Measurements from ENCODE around the gene GAREM1. TPM values are rescaled to one million over a fixed set of nuclear protein-coding genes. Genes with fewer than 3 reads are reported as not detected.

The GAREM1 gene
- total and polyA plus RNA-seq, 9 of the 15 experiments (the other 6 are each of a cell fraction or from before 2014, with no cell fraction given) = 0.03 to 0.33 (median 0.07) TPM; not detected in 1

- no peak for TF ChIP-seq ZNF121 (CRISPR knock-in tag; conservative IDR thresholded peaks at IDR 0.05)
- TF ChIP-seq GTF3C2 (IDR thresholded peaks at IDR 0.05; ENCODE audit: borderline replicate concordance, extremely low read depth, insufficient read length) = no peak
- no peak for TF ChIP-seq HNRNPUL1 (IDR thresholded peaks at IDR 0.05; ENCODE audit: low read length)
These were observed 171.2 kb downstream of the GAREM1 start (continued) for GRCh38 chr18:32299484-32299883.

- no peak overlapping the region for H3K4me3 ChIP-seq
- DNase-seq (ENCODE audit: extremely low read depth in 1 of 4, low spot score in 3 of 4) (no peak), FAIRE-seq (no peak), ATAC-seq (no peak)
- H3K4me2 ChIP-seq (ENCODE audit: insufficient read depth, low read length) = no peak overlapping the region
- no peaks in the 10 kb centered on the region for H4K20me1 ChIP-seq (replicated peaks; ENCODE audit: control insufficient read depth, insufficient read depth, low read length)
- no peaks in the 10 kb centered on the region for H3K27me3 ChIP-seq (ENCODE audit: control insufficient read depth in 2 of 2, insufficient read depth in 2 of 2, low read length in 2 of 2)
- no peaks in the 10 kb centered on the region for H3K79me2 ChIP-seq (ENCODE audit: control insufficient read depth, insufficient read depth, low read length)
- ChIA-PET CTCF (ENCODE audit: low intra/inter-chr PET ratio) (no interaction called here), POLR2A (no interaction called here)
- in situ Hi-C loops (cut with MboI) (no loop called here), intact Hi-C loops (cut with micrococcal nuclease) (no loop called here)
- H3K9me3 ChIP-seq (replicated peaks; ENCODE audit: control insufficient read depth, insufficient read depth, low read depth, low read length) = no peaks in the 10 kb centered on the region
- no peak for TF ChIP-seq GABPA (tag; conservative IDR thresholded peaks at IDR 0.05; ENCODE audit: low read depth)
- no peak for TF ChIP-seq XRCC4 (IDR thresholded peaks at IDR 0.05; ENCODE audit: extremely low read depth, insufficient read depth, insufficient read length)
- no peak for TF ChIP-seq CXXC5 (CRISPR knock-in tag; IDR thresholded peaks at IDR 0.05)
- no peak for TF ChIP-seq SOX6 (IDR thresholded peaks at IDR 0.05)
- TF ChIP-seq ZNF282 (CRISPR knock-in tag; IDR thresholded peaks at IDR 0.05) = no peak
- TF ChIP-seq, protein P1, sequence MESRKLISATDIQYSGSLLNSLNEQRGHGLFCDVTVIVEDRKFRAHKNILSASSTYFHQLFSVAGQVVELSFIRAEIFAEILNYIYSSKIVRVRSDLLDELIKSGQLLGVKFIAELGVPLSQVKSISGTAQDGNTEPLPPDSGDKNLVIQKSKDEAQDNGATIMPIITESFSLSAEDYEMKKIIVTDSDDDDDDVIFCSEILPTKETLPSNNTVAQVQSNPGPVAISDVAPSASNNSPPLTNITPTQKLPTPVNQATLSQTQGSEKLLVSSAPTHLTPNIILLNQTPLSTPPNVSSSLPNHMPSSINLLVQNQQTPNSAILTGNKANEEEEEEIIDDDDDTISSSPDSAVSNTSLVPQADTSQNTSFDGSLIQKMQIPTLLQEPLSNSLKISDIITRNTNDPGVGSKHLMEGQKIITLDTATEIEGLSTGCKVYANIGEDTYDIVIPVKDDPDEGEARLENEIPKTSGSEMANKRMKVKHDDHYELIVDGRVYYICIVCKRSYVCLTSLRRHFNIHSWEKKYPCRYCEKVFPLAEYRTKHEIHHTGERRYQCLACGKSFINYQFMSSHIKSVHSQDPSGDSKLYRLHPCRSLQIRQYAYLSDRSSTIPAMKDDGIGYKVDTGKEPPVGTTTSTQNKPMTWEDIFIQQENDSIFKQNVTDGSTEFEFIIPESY (CRISPR knock-in tag; IDR thresholded peaks at IDR 0.05) = no peak
- no peak for TF ChIP-seq HLTF (IDR thresholded peaks at IDR 0.05)
- no peak for TF ChIP-seq ZNF12 (CRISPR knock-in tag; IDR thresholded peaks at IDR 0.05)
- no peak for TF ChIP-seq LCOR (CRISPR knock-in tag; IDR thresholded peaks at IDR 0.05)
- TF ChIP-seq ZFP30 (CRISPR knock-in tag; IDR thresholded peaks at IDR 0.05; ENCODE audit: borderline replicate concordance) = no peak
- no peak for TF ChIP-seq GTF2E2 (tag; IDR thresholded peaks at IDR 0.05)
- no peak for TF ChIP-seq CC2D1A (IDR thresholded peaks at IDR 0.05)
- TF ChIP-seq HNRNPH1 (optimal IDR thresholded peaks at IDR 0.05; ENCODE audit: low read depth, low read length) = no peak
- H3K4me1 ChIP-seq (replicated peaks in 1 of 2; ENCODE audit: control insufficient read depth in 2 of 2, insufficient read depth in 2 of 2, low read length in 2 of 2) = no peaks in the 10 kb centered on the region
- no TSS peak for BruUV-seq (replicated peaks)
- no peaks in the 10 kb centered on the region for H3K9me1 ChIP-seq (ENCODE audit: control insufficient read depth, insufficient read depth, low read length)
- H3K27ac ChIP-seq (ENCODE audit: extremely low read depth, low read depth, low read length) = no peak overlapping the region
- H3K36me3 ChIP-seq (ENCODE audit: control insufficient read depth, insufficient read depth, low read length) = no peaks in the 10 kb centered on the region
- H2AFZ ChIP-seq (ENCODE audit: low read depth, low read length) = no peak overlapping the region
- H3K9ac ChIP-seq (ENCODE audit: insufficient read depth in 1 of 2, low read depth in 2 of 2, low read length in 2 of 2) = no peak overlapping the region
- 13% methylated on average over 6 of the region's 6 CpGs for WGBS (ENCODE audit: insufficient coverage, low coverage, missing lambda C conversion rate)
These were observed 172.5 kb downstream of the GAREM1 start for GRCh38 chr18:32298171-32298667.
